Measurements from ENCODE around the gene SNRPD2.

GRCh38 chr19:45655073-45655472 is 36.7 kb downstream of the SNRPD2 start:
- TF ChIP-seq FOXM1 (IDR thresholded peaks at IDR 0.05; ENCODE audit: borderline replicate concordance), result no peak
- TF ChIP-seq FOXK2 (IDR thresholded peaks at IDR 0.05), result no peak
- no peak for TF ChIP-seq BHLHE40 (IDR thresholded peaks at IDR 0.05; ENCODE audit: borderline replicate concordance)
- TF ChIP-seq ZNF384 (IDR thresholded peaks at IDR 0.05), result no peak
- TF ChIP-seq SP1 (IDR thresholded peaks at IDR 0.05), result no peak
